GM18519 (cell line): ENCODE results near the gene PIK3C2B.
"Not testable (repeated sequence)": the region's sequence is repeated elsewhere in the genome, so short reads cannot be mapped to it uniquely, and the experiment has no call there.

Source experiments
- ATAC-seq: cut with Tn5 transposase; IDR thresholded peaks from one replicate; pipeline ENCODE4 v1.9.1; 2021; ENCODE audit warnings: mild to moderate bottlenecking, moderate library complexity; ENCODE audit not compliant: unreplicated experiment, low FRiP score

Gene PIK3C2B, protein sequence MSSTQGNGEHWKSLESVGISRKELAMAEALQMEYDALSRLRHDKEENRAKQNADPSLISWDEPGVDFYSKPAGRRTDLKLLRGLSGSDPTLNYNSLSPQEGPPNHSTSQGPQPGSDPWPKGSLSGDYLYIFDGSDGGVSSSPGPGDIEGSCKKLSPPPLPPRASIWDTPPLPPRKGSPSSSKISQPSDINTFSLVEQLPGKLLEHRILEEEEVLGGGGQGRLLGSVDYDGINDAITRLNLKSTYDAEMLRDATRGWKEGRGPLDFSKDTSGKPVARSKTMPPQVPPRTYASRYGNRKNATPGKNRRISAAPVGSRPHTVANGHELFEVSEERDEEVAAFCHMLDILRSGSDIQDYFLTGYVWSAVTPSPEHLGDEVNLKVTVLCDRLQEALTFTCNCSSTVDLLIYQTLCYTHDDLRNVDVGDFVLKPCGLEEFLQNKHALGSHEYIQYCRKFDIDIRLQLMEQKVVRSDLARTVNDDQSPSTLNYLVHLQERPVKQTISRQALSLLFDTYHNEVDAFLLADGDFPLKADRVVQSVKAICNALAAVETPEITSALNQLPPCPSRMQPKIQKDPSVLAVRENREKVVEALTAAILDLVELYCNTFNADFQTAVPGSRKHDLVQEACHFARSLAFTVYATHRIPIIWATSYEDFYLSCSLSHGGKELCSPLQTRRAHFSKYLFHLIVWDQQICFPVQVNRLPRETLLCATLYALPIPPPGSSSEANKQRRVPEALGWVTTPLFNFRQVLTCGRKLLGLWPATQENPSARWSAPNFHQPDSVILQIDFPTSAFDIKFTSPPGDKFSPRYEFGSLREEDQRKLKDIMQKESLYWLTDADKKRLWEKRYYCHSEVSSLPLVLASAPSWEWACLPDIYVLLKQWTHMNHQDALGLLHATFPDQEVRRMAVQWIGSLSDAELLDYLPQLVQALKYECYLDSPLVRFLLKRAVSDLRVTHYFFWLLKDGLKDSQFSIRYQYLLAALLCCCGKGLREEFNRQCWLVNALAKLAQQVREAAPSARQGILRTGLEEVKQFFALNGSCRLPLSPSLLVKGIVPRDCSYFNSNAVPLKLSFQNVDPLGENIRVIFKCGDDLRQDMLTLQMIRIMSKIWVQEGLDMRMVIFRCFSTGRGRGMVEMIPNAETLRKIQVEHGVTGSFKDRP (N-terminal part only)

GRCh38 chr1:204494281-204495077, at the start of gene PIK3C2B:
TSS of gene PIK3C2B (minus strand) at chr1:204494805. CDS start at chr1:204469802, 25,003 bp downstream.
- peak; percentile 61 for ATAC-seq

DNA sequence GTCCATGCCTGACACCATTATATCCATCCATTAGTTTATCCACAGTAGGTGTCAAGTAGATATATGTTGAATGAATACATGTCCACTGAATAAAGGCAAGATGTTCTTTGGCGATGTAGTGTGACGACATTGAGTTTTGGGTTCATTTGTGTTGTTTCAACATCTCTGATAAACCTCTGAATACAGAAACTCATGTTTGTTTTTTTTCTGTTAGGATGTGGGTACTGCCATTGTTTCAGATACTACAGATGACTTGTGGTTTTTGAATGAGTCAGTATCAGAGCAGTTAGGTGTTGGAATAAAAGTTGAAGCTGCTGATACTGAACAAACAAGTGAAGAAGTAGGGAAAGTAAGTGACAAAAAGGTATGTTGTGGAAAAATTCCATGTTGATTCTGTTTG, 49.7 kb upstream of the PIK3C2B start:
- ATAC-seq = no peak

DNA sequence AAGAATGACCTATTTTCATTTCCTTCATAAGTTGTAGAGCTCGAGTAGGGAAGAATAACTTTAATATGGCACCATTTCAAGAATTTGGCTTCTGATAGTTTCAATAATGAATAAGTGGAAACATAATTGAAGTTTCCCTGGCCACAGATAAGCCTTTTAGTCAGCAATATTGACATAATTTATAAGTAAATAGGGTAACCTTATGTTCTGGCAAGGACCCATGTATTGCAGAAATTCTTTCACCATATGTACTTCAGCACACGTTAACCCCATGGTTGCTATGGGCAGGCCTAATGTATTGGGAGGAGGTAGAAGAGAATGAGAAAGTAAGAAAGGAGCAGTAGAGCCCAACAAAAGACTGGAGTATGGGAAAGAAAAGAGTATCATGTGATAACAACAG, 47.0 kb upstream of the PIK3C2B start:
- ATAC-seq = no peak

DNA sequence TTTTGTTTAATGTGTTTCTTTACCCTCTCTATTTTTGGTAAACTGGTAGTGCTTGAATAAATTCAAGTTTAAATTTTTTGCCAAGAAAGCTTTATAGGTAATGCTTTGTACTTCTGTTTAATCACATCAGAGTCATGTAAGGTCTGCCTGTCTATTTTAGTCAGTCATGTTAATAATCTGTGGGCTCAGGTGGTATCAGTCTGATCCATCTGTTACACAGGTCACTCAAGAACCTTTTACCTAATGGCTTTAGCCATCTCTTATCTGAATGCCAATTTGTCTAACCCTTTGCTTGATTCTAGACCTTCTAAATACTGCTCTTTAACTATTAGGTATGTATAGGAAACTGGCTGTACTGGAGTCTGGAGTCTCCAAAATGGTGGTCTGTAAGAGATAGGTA, 38.2 kb upstream of the PIK3C2B start:
- no peak for ATAC-seq

DNA sequence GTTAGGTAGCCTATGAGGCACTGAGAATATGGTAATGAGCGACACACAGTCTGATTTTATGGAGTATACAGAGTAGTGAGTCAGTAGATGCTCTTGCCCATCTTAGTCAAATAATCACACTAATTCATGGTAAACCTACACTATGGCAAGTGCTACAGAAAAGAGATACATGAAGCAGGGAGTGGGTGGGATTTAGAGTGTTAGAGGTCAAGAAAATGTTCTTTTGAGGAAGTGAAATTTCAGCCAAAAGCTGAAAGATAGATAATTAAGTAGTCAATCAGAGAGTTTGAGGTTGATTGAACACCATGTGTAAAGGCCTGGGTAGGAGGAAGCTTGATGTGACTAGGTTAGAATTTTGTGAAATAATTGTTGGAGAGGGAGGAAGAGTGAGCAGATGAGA, 36.3 kb upstream of the PIK3C2B start:
- ATAC-seq = peak; percentile 79

DNA sequence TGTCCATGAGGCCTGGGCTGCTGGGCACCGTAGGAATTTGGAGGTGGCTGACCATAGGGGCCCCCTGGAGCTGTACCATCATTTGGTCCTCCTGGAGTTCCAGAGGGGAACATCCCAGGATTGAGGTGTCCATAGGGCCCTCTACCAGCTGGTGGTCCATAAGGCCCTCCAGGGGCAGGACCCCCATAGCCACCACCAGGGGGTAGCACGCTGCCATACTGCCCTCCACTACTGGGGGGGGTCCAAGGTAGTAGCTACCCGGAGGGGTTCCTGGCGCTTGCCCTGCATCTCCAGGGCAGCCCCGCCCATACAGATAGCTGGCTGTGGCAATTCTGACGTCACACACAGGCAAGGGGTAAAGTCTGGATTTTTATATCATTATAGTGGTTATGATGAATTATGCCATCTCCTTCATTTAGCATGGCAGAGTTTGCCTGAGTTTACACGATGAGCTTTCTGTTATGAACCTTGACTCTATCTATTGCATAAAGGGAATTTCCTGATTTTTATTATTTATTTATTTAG, 34.8 kb upstream of the PIK3C2B start:
- no peak for ATAC-seq

DNA sequence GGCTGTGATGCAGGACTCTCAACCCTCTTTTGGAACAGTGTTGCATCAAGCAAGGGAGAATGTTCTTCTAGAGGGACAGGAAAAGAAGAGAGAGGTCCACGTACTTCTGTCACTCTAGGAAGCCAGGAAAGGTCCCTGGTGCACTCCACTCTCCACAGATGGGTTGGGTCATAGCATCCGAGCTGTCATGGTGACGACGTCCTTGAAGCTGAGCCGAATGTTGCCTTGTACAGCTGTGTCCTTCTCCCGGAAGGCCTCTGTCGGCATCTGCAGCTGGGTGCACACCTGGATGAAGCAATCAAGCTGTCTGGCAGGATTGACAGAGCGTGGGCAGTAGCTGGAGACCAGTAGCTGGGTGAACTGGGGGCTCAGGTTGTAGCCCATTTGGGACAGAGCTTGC, 34.1 kb upstream of the PIK3C2B start:
- ATAC-seq = no peak

DNA sequence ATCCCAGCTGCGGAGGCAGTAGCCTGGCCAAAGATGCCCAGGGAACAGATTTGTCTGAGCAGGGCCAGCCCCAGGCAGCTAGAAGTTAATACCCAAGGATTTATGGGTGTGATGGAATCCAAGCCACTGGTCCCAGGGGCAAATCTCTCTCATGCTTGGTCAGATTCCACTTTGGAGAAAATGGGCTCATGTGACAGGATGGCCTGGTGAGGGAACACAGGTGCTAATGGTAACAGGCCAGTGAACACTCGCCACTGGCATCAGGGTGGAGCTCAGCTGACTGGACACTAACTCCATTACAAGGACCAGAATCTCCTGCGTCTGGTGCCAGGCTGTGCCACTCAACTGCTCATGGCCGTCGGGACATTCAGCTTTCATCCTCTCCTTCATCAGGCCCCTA, 33.6 kb upstream of the PIK3C2B start:
- ATAC-seq = no peak

- no peak for ATAC-seq
Measured at GRCh38 chr1:204524986-204525385, 30.4 kb upstream of the PIK3C2B start.

DNA sequence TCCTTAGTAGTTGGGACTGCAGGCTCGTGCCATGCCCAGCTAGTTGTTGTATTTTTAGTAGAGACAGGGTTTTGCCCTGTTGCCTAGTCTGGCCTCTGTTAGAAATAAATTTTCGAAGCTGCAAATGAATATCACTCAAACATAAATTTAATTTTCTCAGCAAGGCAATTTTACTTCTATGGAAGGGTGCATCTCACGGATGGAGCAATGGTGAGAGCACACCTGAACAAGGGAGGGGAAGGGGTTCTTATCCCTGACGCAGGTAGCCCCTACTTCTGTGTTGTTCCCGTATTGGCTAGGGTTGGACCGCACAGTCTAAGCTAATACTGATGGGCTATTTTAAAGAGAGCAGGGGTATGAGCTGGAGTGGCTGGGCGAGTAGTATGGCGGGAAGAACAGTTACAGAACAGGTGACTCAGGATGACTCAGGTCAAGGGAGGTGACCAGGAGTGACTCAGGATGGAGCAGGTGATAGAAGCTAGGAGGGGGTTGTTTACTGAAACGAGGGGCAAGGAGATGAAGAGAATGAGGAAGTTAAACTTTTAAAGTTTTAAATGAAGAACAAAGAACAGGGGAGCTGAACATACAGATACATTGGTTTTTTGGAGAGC, 29.1 kb upstream of the PIK3C2B start:
- no peak for ATAC-seq

DNA sequence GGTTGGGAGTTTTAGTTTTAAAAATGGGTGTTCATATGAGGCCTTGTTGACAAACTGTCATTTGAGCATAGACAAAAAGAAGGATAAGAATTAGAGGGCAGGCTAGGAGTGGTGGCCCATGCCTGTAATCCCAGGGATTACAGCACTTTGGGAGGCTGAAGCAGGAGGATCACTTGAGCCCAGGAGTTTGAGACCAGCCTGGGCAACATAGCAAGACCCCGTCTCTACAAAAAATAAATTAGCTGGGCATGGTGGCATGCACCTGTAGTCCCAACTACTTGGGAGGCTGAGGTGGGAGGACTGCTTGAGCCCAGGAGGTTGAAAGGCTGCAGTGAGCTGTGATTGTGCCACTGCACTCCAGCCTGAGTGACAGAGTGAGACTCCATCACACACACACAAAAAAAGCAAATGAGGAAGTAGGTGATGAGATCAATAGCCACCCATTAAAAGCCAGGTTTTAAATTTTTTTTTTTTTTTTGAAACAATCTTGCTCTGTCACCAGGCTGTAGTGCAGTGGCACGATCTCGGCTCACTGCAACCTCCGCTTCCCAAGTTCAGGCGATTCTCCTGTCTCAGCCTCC, 27.4 kb upstream of the PIK3C2B start:
- ATAC-seq = not testable (repeated sequence)

- ATAC-seq = peak; percentile 46
Measured at GRCh38 chr1:204520834-204521709, 26.5 kb upstream of the PIK3C2B start.

- ATAC-seq = not testable (repeated sequence)
Measured at GRCh38 chr1:204517382-204517781, 22.8 kb upstream of the PIK3C2B start.

DNA sequence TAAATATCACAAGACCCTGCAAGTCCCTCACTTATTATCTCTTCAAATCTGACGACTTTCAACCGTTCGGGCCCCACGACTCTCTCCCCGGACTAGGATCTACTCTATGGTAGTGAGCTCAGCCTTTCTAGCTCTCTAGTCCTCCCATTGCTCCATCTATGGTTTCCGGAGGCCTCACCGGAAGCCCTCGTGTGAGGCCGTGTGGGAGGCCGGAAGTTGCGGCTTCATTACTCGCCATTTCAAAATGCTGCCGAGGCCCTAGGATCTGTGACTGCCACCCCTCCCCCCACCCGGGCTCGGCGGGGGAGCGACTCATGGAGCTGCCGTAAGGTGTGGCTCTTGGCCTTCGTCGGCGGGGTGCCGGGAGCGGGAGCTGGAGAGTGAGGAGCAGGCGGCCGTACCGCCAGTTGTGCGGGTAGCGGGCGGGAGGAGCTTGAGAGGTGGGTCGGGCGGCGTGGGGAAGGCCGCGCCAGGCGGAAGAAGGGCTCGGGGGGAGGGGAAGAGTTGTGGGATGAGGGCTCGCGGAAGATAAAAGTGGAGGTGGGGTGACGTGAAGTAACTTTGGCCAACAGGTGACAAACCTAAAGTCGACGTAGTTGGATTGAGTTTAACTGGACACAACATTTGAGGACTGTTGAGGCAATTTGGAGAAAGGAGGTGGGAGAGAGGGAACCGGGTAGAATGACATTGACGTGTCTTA, 21.7 kb upstream of the PIK3C2B start, which contains the start of gene MDM4:
TSS of gene MDM4 (plus strand) at position 227 of the 700 bp plus-strand sequence. CDS start 9,113 bp downstream, outside the sequence.
- peak; percentile 64 for ATAC-seq

- ATAC-seq = no peak
Measured at GRCh38 chr1:204514828-204515227, 20.2 kb upstream of the PIK3C2B start.

- ATAC-seq = no peak
Measured at GRCh38 chr1:204513117-204513716, 18.6 kb upstream of the PIK3C2B start.

DNA sequence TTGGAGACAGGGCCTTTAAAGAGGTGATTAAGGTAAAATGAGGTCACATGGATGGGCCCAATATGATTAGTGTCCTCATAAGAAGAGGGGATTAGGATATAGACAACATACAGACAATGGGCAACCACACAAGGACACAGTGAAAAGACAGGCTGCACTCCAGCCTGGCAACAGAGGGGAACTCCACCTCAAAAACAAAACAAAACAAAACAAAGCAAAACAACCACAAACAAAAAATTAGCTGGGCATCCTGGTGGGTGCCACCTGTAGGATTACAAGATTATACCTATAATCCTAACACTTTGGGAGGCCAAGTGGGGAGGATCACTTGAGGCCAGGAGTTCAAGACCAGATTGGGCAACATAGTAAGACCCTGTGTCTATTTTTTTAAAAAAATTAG, 16.8 kb upstream of the PIK3C2B start:
- no peak for ATAC-seq
